HCT116 (cell line): ENCODE results near the gene TRMO. TPM values are rescaled to one million over a fixed set of nuclear protein-coding genes. Genes with fewer than 3 reads are reported as not detected.
A peak's percentile ranks its signal among the peaks of the same experiment; 100 is the strongest.

ENCODE experiments used
- ATAC-seq: fragments of 200-7000 bp; cut with Tn5 transposase; 2 replicates; pipeline ENCODE4 v1.9.1; 2020; ENCODE audit warnings: mild to moderate bottlenecking, moderate library complexity
- BruUV-seq: library from RNA; stranded (reverse); fragments of 400-500 nt; replicated peaks from 2 replicates; lab custom pipeline; 2021; lab: Mats Ljungman, UMichigan
- CTCF ChIA-PET: fragments of 300-600 bp; sonication (Branson Sonifier 250); formaldehyde crosslinking; loops from one replicate; lab custom pipeline; 2021; ENCODE audit warnings: antibody characterized with exemption; lab: Charles Lee
- POLR2A ChIA-PET: fragments of 300-600, 350-600 bp; sonication (Branson Sonifier 250); formaldehyde crosslinking; loops from one replicate; lab custom pipeline; 2021; ENCODE audit warnings: antibody characterized with exemption; lab: Charles Lee
- RAD21 ChIA-PET, 2 experiments: fragments of 300-600 bp; sonication (Branson Sonifier 250); formaldehyde crosslinking; loops; one replicate each; lab custom pipeline; 2023; ENCODE audit warnings: low total read pairs in 2 of 2; ENCODE audit not compliant: uncharacterized antibody in 2 of 2, unreplicated experiment in 2 of 2, low non-redundant PET in 1 of 2; lab: Charles Lee
- DNase-seq: peaks from one replicate; pipeline ENCODE4 v3.0.0-alpha.2; 2010; ENCODE audit warnings: low read depth, low spot score
- H2AFZ ChIP-seq: fragments of 200-600 bp; shearing (Covaris generic), sonication (generic); 2 replicates; pipeline ENCODE4 v1.6.1; 2017; ENCODE audit warnings: low read depth, mixed run types, mixed read lengths, antibody characterized with exemption, low read length; ENCODE audit not compliant: poor library complexity, severe bottlenecking
- H3K27ac ChIP-seq: 2 replicates; pipeline ENCODE4 v1.5.1; 2012; ENCODE audit warnings: low read depth, low read length
- H3K27me3 ChIP-seq: fragments of 200-600 bp; sonication (generic); 2 replicates; pipeline ENCODE4 v1.6.1; 2016; ENCODE audit warnings: mixed run types, low read length, mixed read lengths; ENCODE audit not compliant: insufficient read depth
- H3K36me3 ChIP-seq, 2 experiments: fragments of 200-500 bp in 1 of 2; fragments of 200-600 bp in 1 of 2; sonication (Bioruptor generic) in 1 of 2; sonication (generic) in 1 of 2; 2 replicates each; pipeline versions ENCODE4 v1.5.1 to v1.6.1; 2014 to 2016; ENCODE audit warnings: low read length in 2 of 2, inconsistent platforms in 1 of 2, mixed read lengths in 1 of 2, mixed run types in 1 of 2; ENCODE audit not compliant: insufficient read depth in 2 of 2, control insufficient read depth in 1 of 2
- H3K4me1 ChIP-seq, 2 experiments: fragments of 200-600 bp in 1 of 2; sonication (generic) in 1 of 2; 2 replicates each; pipeline versions ENCODE4 v1.5.1 to v1.6.1; 2012 to 2017; ENCODE audit warnings: low read length in 2 of 2, inconsistent platforms in 1 of 2, mild to moderate bottlenecking in 1 of 2, mixed read lengths in 1 of 2, mixed run types in 1 of 2, moderate library complexity in 1 of 2; ENCODE audit not compliant: insufficient read depth in 2 of 2, control insufficient read depth in 1 of 2
- H3K4me2 ChIP-seq: fragments of 200-600 bp; sonication (generic); 2 replicates; pipeline ENCODE4 v1.6.1; 2017; ENCODE audit warnings: mixed run types, low read length, mixed read lengths
- H3K4me3 ChIP-seq, 2 experiments: fragments of 200-600 bp in 1 of 2; sonication (generic) in 1 of 2; replicated peaks in 1 of 2; 2 replicates each; pipeline ENCODE4 v1.5.1; 2011 to 2016; ENCODE audit warnings: low read length in 2 of 2, control low read depth in 1 of 2, low read depth in 1 of 2, mild to moderate bottlenecking in 1 of 2, mixed read lengths in 1 of 2, mixed run types in 1 of 2
- H3K79me2 ChIP-seq: fragments of 200-600 bp; sonication (generic); 2 replicates; pipeline ENCODE4 v1.6.1; 2017; ENCODE audit warnings: mild to moderate bottlenecking, mixed run types, low read length, moderate library complexity, mixed read lengths; ENCODE audit not compliant: insufficient read depth
- H3K9ac ChIP-seq: fragments of 200-600 bp; sonication (generic); 2 replicates; pipeline ENCODE4 v1.6.1; 2016; ENCODE audit warnings: low read length, mixed read lengths
- H3K9me2 ChIP-seq: fragments of 200-600 bp; sonication (generic), shearing (Covaris generic); 2 replicates; pipeline ENCODE4 v1.6.1; 2017; ENCODE audit warnings: mixed run types, mild to moderate bottlenecking, moderate library complexity; ENCODE audit not compliant: insufficient read depth
- H3K9me3 ChIP-seq, 2 experiments: fragments of 200-500 bp in 1 of 2; fragments of 200-600 bp in 1 of 2; sonication (Bioruptor generic) in 1 of 2; sonication (generic) in 1 of 2; 2 replicates each; pipeline ENCODE4 v1.6.1; 2014 to 2017; ENCODE audit warnings: low read length in 2 of 2, mixed read lengths in 2 of 2, inconsistent platforms in 1 of 2, low read depth in 1 of 2, mild to moderate bottlenecking in 1 of 2, mixed run types in 1 of 2, moderate library complexity in 1 of 2; ENCODE audit not compliant: control insufficient read depth in 1 of 2, insufficient read depth in 1 of 2
- H4K20me1 ChIP-seq: fragments of 200-600 bp; sonication (generic), shearing (Covaris generic); 2 replicates; pipeline ENCODE4 v1.6.1; 2017; ENCODE audit warnings: mixed run types, mild to moderate bottlenecking, moderate library complexity; ENCODE audit not compliant: insufficient read depth
- FOSL1 ChIP-seq: IDR thresholded peaks from 2 replicates; pipeline ENCODE4 v1.6.1; 2012; ENCODE audit warnings: low read depth
- JUND ChIP-seq: IDR thresholded peaks from 2 replicates; pipeline ENCODE4 v1.6.1; 2012
- MAX ChIP-seq: IDR thresholded peaks from 2 replicates; pipeline ENCODE4 v1.6.1; 2012
- RAD21 ChIP-seq: IDR thresholded peaks from 2 replicates; pipeline ENCODE4 v1.6.1; 2012; ENCODE audit warnings: low read depth, mild to moderate bottlenecking
- TCF7L2 ChIP-seq: IDR thresholded peaks from 2 replicates; pipeline ENCODE4 v1.7.0; 2011; ENCODE audit warnings: borderline replicate concordance, inconsistent platforms; ENCODE audit not compliant: insufficient read depth, insufficient read length; ENCODE audit errors: extremely low read depth
- intact Hi-C: fragments of 100-400 bp; cut with micrococcal nuclease; formaldehyde crosslinking; loops from 2 replicates; pipeline ENCODE4 v1.10.0; 2022
- total RNA-seq: library from RNA; stranded (reverse); gene quantifications from one replicate; pipeline ENCODE4 v1.2.1, GENCODE V29; 2021; ENCODE audit not compliant: unreplicated experiment
- TF ChIP-seq, protein P1 (sequence below): IDR thresholded peaks from 2 replicates; pipeline ENCODE4 v1.6.1; 2012
- TF ChIP-seq, protein P2 (sequence below), 3 experiments: fragments of 200-600 bp in 1 of 3; sonication (generic) in 1 of 3; IDR thresholded peaks in 2 of 3; conservative IDR thresholded peaks in 1 of 3; 2 replicates each; pipeline ENCODE4 v1.5.1; 2012 to 2017; ENCODE audit warnings: low read depth in 2 of 3, low read length in 2 of 3, antibody characterized with exemption in 1 of 3, borderline replicate concordance in 1 of 3, control low read depth in 1 of 3, mild to moderate bottlenecking in 1 of 3, mixed read lengths in 1 of 3, mixed run types in 1 of 3, moderate library complexity in 1 of 3; ENCODE audit not compliant: insufficient read depth in 1 of 3

Gene TRMO
- total RNA-seq, 1 experiment from 2014 or later = 10.2 TPM

GRCh38 chr9:97903177-97903576, 19.1 kb downstream of the TRMO start:
- no peaks in the 10 kb centered on the region for H3K9me2 ChIP-seq
- BruUV-seq = no TSS peak
- no peak overlapping the region for H3K9ac ChIP-seq
- no peaks in the 10 kb centered on the region for H3K27me3 ChIP-seq
- CTCF ChIA-PET = interaction anchor here (1.2 to 3.5 kb wide), 3 partner anchors 13 to 79 kb away, joined by 3 to 30 read pairs (median 5); no protein-coding TSS in a partner anchor
- H4K20me1 ChIP-seq = no peaks in the 10 kb centered on the region
- POLR2A ChIA-PET = no interaction called here
- RAD21 ChIA-PET = no interaction called here
- H3K4me3 ChIP-seq = no peak overlapping the region
- DNase-seq = no peak
- TF ChIP-seq, protein P1, sequence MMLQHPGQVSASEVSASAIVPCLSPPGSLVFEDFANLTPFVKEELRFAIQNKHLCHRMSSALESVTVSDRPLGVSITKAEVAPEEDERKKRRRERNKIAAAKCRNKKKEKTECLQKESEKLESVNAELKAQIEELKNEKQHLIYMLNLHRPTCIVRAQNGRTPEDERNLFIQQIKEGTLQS = no peak
- TF ChIP-seq MAX (no peak), JUND (no peak), TCF7L2 (no peak), FOSL1 (no peak)
- no peak overlapping the region for H3K4me2 ChIP-seq
- ATAC-seq = no peak
- intact Hi-C loops = loop anchor here (5.0 kb wide), 1 partner anchor 436 kb away; no protein-coding TSS in a partner anchor
- no peaks in the 10 kb centered on the region for H3K79me2 ChIP-seq
- H3K4me1 ChIP-seq = no peaks in the 10 kb centered on the region
- no peaks in the 10 kb centered on the region; a peak in 1 of 4 replicates for H3K36me3 ChIP-seq
- H3K9me3 ChIP-seq = no peaks in the 10 kb centered on the region
- H2AFZ ChIP-seq = no peak overlapping the region
- no peak overlapping the region for H3K27ac ChIP-seq

DNA sequence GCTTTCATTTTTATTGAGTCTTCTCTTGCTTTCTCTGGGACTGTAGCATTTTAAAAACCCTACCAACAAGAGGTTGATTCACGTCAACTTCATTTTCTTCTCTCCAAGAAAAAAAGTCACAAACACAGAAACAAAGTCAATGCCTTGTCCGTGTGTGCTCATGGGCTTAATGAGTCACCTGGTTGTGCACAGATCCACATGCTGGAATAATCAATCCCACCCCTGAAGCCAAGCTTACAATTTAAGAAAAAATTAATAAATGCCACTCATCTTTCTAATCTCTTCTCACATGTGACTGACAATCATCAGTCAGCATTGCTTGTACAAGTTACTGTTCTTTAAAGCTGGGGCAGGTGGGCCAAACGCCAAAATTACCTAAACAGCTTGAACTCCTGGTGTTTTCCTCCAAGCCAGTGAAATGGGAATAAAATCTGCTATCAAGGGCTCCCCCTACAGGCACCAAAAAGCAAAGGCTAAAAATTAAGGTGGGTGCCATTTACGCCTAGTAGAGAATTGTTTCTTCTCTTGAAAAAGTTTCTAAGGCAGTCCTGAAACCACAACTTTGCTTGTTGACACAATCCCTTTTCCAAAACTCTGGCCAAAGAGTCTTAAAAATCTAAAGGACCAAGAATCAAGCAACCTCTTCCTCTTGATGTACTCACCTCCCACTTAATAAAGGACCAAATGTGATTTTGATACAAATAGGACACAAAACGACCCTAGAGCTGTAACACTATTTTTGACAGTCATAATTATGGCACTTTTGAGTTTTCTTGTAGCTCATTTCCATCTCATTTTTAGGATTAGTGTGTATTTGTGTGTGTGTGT, 21.3 kb downstream of the TRMO start:
- POLR2A ChIA-PET = no interaction called here
- CTCF ChIA-PET = interaction anchor here (0.6 to 3.5 kb wide), 8 partner anchors 11 to 432 kb away, joined by 3 to 30 read pairs (median 4); partner anchors contain the start of gene XPA

More for the DNA sequence above, 21.3 kb downstream of the TRMO start:
- no peaks in the 10 kb centered on the region for H3K4me1 ChIP-seq
- ATAC-seq (peak; percentile 80), DNase-seq (peak; percentile 27)
- H4K20me1 ChIP-seq = no peaks in the 10 kb centered on the region
- H2AFZ ChIP-seq = no peak overlapping the region
- no peaks in the 10 kb centered on the region for H3K9me2 ChIP-seq
- no peaks in the 10 kb centered on the region; a peak in 1 of 4 replicates for H3K36me3 ChIP-seq
- intact Hi-C loops = loop anchor here (1.0 to 5.0 kb wide), 2 partner anchors 191 to 434 kb away; no protein-coding TSS in a partner anchor
- H3K79me2 ChIP-seq = no peaks in the 10 kb centered on the region
- H3K4me2 ChIP-seq = no peak overlapping the region
- TF ChIP-seq RAD21 (peak; percentile 77), TCF7L2 (no peak)
- TF ChIP-seq, protein P2, sequence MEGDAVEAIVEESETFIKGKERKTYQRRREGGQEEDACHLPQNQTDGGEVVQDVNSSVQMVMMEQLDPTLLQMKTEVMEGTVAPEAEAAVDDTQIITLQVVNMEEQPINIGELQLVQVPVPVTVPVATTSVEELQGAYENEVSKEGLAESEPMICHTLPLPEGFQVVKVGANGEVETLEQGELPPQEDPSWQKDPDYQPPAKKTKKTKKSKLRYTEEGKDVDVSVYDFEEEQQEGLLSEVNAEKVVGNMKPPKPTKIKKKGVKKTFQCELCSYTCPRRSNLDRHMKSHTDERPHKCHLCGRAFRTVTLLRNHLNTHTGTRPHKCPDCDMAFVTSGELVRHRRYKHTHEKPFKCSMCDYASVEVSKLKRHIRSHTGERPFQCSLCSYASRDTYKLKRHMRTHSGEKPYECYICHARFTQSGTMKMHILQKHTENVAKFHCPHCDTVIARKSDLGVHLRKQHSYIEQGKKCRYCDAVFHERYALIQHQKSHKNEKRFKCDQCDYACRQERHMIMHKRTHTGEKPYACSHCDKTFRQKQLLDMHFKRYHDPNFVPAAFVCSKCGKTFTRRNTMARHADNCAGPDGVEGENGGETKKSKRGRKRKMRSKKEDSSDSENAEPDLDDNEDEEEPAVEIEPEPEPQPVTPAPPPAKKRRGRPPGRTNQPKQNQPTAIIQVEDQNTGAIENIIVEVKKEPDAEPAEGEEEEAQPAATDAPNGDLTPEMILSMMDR (IDR thresholded peaks at IDR 0.05 in 2 of 3, conservative IDR thresholded peaks at IDR 0.05 in 1 of 3; ENCODE audit: borderline replicate concordance in 1 of 3, insufficient read depth in 1 of 3, low read depth in 2 of 3, low read length in 2 of 3) = peak; percentile 56 to 87 (median 78); a peak in 5 of 6 replicates
- no peak overlapping the region for H3K4me3 ChIP-seq
- RAD21 ChIA-PET = no interaction called here
- no peak overlapping the region for H3K27ac ChIP-seq
- no peaks in the 10 kb centered on the region for H3K27me3 ChIP-seq
- BruUV-seq = no TSS peak
- H3K9me3 ChIP-seq = no peaks in the 10 kb centered on the region
- no peak overlapping the region for H3K9ac ChIP-seq
